HG03108 (cell line): ENCODE results near the gene NME1.
"Not testable (repeated sequence)": the region's sequence is repeated elsewhere in the genome, so short reads cannot be mapped to it uniquely, and the experiment has no call there.

ENCODE experiments used
- ATAC-seq: cut with Tn5 transposase; IDR thresholded peaks from one replicate; pipeline ENCODE4 v1.9.1; 2021; ENCODE audit warnings: moderate library complexity; ENCODE audit not compliant: unreplicated experiment

NME1 gene

GRCh38 chr17:51153210-51154072, at the start of gene NME1:
Gene NME1, plus strand, starts transcription at chr17:51153559. Its CDS starts 2,096 bp downstream, at chr17:51155655.
- peak; percentile 87 for ATAC-seq

- no peak for ATAC-seq
Measured at GRCh38 chr17:51107778-51108177, 45.6 kb upstream of the NME1 start.

- ATAC-seq, result not testable (repeated sequence)
Measured at GRCh38 chr17:51112303-51113222, 40.8 kb upstream of the NME1 start.

GRCh38 chr17:51115179-51115578, 38.2 kb upstream of the NME1 start:
- no peak for ATAC-seq

GRCh38 chr17:51118330-51119195, 34.8 kb upstream of the NME1 start:
- ATAC-seq, result no peak

- ATAC-seq, result peak; percentile 28
Measured at GRCh38 chr17:51119415-51120356, 33.7 kb upstream of the NME1 start.

- peak; percentile 16 for ATAC-seq
Measured at GRCh38 chr17:51120357-51120738, 33.0 kb upstream of the NME1 start.

- ATAC-seq, result peak; percentile 64
Measured at GRCh38 chr17:51120739-51121619, 32.4 kb upstream of the NME1 start, which contains the start of gene SPAG9. Gene SPAG9, minus strand, starts transcription at chr17:51120868. Its CDS starts 212 bp downstream, at chr17:51120656.

GRCh38 chr17:51121620-51122472, 31.5 kb upstream of the NME1 start:
- ATAC-seq, result peak; percentile 32

- ATAC-seq, result not testable (repeated sequence)
Measured at GRCh38 chr17:51122473-51123115, 30.8 kb upstream of the NME1 start.

GRCh38 chr17:51124640-51125503, 28.5 kb upstream of the NME1 start:
- ATAC-seq, result no peak

- ATAC-seq, result no peak
Measured at GRCh38 chr17:51128076-51128475, 25.3 kb upstream of the NME1 start.

GRCh38 chr17:51132964-51133319, 20.4 kb upstream of the NME1 start:
- ATAC-seq, result peak; percentile 66

- ATAC-seq, result no peak
Measured at GRCh38 chr17:51133365-51133764, 20.0 kb upstream of the NME1 start.

- ATAC-seq, result no peak
Measured at GRCh38 chr17:51135956-51136355, 17.4 kb upstream of the NME1 start.

GRCh38 chr17:51142597-51142996, 10.8 kb upstream of the NME1 start:
- ATAC-seq, result no peak
